Smooth muscle cell (in vitro differentiated cells): ENCODE results near the gene PTS. TPM values are rescaled to one million over a fixed set of nuclear protein-coding genes. Genes with fewer than 3 reads are reported as not detected.

Experiments
- DNase-seq: peaks from one replicate; lab custom pipeline; 2025; ENCODE audit not compliant: unreplicated experiment; lab: John Stamatoyannopoulos, UW
- H2AFZ ChIP-seq: fragments of 200-600 bp; sonication (generic); 2 replicates; pipeline ENCODE4 v1.6.0; 2016; ENCODE audit warnings: antibody characterized with exemption, low read depth, mild to moderate bottlenecking
- H3F3A ChIP-seq: fragments of 200-600 bp; sonication (generic); 2 replicates; pipeline ENCODE4 v1.6.0; 2017; ENCODE audit warnings: antibody characterized with exemption, low read depth
- H3K27ac ChIP-seq: fragments of 200-600 bp; sonication (generic); 2 replicates; pipeline ENCODE4 v1.5.1; 2016; ENCODE audit warnings: low read depth, mild to moderate bottlenecking
- H3K27me3 ChIP-seq: fragments of 200-600 bp; sonication (generic); 2 replicates; pipeline ENCODE4 v1.6.1; 2016; ENCODE audit warnings: low read depth, mild to moderate bottlenecking
- H3K36me3 ChIP-seq: fragments of 200-600 bp; sonication (generic); 2 replicates; pipeline ENCODE4 v1.5.1; 2016; ENCODE audit warnings: low read depth
- H3K4me1 ChIP-seq: fragments of 200-600 bp; sonication (generic); 2 replicates; pipeline ENCODE4 v1.5.1; 2016; ENCODE audit warnings: low read depth
- H3K4me2 ChIP-seq: fragments of 200-600 bp; sonication (generic); 2 replicates; pipeline ENCODE4 v1.6.0; 2016; ENCODE audit warnings: mild to moderate bottlenecking
- H3K4me3 ChIP-seq: fragments of 200-600 bp; sonication (generic); 2 replicates; pipeline ENCODE4 v1.5.1; 2016; ENCODE audit warnings: mild to moderate bottlenecking
- H3K79me2 ChIP-seq: fragments of 200-600 bp; sonication (generic); 2 replicates; pipeline ENCODE4 v1.6.0; 2016; ENCODE audit warnings: low read depth, mild to moderate bottlenecking
- H3K9ac ChIP-seq: fragments of 200-600 bp; sonication (generic); 2 replicates; pipeline ENCODE4 v1.6.0; 2016; ENCODE audit warnings: low read depth
- H3K9me3 ChIP-seq: fragments of 200-600 bp; sonication (generic); replicated peaks from 2 replicates; pipeline ENCODE4 v1.5.1; 2016; ENCODE audit warnings: low read depth
- H4K20me1 ChIP-seq: fragments of 200-600 bp; sonication (generic); 2 replicates; pipeline ENCODE4 v1.6.0; 2016; ENCODE audit warnings: low read depth
- WGBS: methylation state at CpG from one replicate; pipeline ENCODE4 v1.1.7; 2016; ENCODE audit warnings: low lambda C conversion rate; 5-methylcytosine and 5-hydroxymethylcytosine counted together
- polyA plus RNA-seq: library from polyadenylated mRNA; unstranded; fragments of >200 nt; fragmentation: Nextera tagmentation; extraction: Ambion mirVana; gene quantifications from 2 replicates; pipeline ENCODE4 v1.2.1, GENCODE V29; 2016
- total RNA-seq: library from RNA; depleted of rRNA; stranded (reverse); fragments of >200 nt; gene quantifications from 2 replicates; pipeline ENCODE4 v1.2.3, GENCODE V29; 2014
- TF ChIP-seq, protein P1 (sequence below): fragments of 200-600 bp; sonication (generic); IDR thresholded peaks from 2 replicates; pipeline ENCODE4 v1.5.1; 2017; ENCODE audit warnings: borderline replicate concordance, mild to moderate bottlenecking, antibody characterized with exemption; ENCODE audit not compliant: insufficient read depth, poor library complexity, severe bottlenecking

PTS gene
- total and polyA plus RNA-seq, 2 experiments from 2014 or later = 70.9 to 75.4 TPM

GRCh38 chr11:112223754-112224532 lies 2.3 kb upstream of the PTS start:
- no peak for DNase-seq
- no peak overlapping the region for H3K4me3 ChIP-seq
- H2AFZ ChIP-seq = no peak overlapping the region
- TF ChIP-seq, protein P1, sequence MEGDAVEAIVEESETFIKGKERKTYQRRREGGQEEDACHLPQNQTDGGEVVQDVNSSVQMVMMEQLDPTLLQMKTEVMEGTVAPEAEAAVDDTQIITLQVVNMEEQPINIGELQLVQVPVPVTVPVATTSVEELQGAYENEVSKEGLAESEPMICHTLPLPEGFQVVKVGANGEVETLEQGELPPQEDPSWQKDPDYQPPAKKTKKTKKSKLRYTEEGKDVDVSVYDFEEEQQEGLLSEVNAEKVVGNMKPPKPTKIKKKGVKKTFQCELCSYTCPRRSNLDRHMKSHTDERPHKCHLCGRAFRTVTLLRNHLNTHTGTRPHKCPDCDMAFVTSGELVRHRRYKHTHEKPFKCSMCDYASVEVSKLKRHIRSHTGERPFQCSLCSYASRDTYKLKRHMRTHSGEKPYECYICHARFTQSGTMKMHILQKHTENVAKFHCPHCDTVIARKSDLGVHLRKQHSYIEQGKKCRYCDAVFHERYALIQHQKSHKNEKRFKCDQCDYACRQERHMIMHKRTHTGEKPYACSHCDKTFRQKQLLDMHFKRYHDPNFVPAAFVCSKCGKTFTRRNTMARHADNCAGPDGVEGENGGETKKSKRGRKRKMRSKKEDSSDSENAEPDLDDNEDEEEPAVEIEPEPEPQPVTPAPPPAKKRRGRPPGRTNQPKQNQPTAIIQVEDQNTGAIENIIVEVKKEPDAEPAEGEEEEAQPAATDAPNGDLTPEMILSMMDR = no peak
- H3K27ac ChIP-seq = no peak overlapping the region
- no peaks in the 10 kb centered on the region for H3F3A ChIP-seq
- H3K36me3 ChIP-seq = no peaks in the 10 kb centered on the region
- no peak overlapping the region for H3K9ac ChIP-seq
- H4K20me1 ChIP-seq = no peaks in the 10 kb centered on the region
- no peak overlapping the region for H3K4me2 ChIP-seq
- H3K4me1 ChIP-seq = peaks cover 8% of the 10 kb centered on the region
- H3K79me2 ChIP-seq = peaks cover 24% of the 10 kb centered on the region
- H3K27me3 ChIP-seq = no peaks in the 10 kb centered on the region
- no peaks in the 10 kb centered on the region for H3K9me3 ChIP-seq
- 80% methylated on average over 5 of the region's 5 CpGs for WGBS

DNA sequence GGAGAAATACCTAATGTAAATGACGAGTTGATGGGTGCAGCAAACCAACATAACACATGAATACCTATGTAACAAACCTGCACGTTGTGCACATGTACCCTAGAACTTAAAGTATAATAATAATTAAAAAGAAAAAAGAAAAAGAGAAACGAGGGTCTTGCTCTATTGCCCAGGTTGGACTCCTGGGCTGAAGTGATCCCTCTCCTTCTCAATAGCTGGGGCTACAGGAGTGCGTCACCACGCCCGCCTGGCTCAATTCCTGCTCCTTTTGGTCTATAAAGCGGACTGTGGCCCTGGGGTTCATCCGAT lies 521 bp upstream of the PTS start:
- DNase-seq = no peak
- no peaks in the 10 kb centered on the region for H3F3A ChIP-seq
- H3K27me3 ChIP-seq = no peaks in the 10 kb centered on the region
- no peaks in the 10 kb centered on the region for H3K9me3 ChIP-seq
- H4K20me1 ChIP-seq = no peaks in the 10 kb centered on the region
- peaks cover 29% of the 10 kb centered on the region for H3K79me2 ChIP-seq
- peak overlapping the region; percentile 94 for H3K4me2 ChIP-seq
- WGBS = 28% methylated on average over 7 of the region's 8 CpGs
- H3K27ac ChIP-seq = peak overlapping the region; percentile 93
- peak overlapping the region; percentile 77 for H3K4me3 ChIP-seq
- H3K9ac ChIP-seq = peak overlapping the region; percentile 88
- TF ChIP-seq, protein P1 = no peak
- peak overlapping the region; percentile 95 for H2AFZ ChIP-seq
- H3K36me3 ChIP-seq = no peaks in the 10 kb centered on the region
- H3K4me1 ChIP-seq = peaks cover 8% of the 10 kb centered on the region

- no peaks in the 10 kb centered on the region for H3K9me3 ChIP-seq
- peak overlapping the region; percentile 88 for H3K9ac ChIP-seq
- DNase-seq = no peak
Measured at GRCh38 chr11:112226831-112227401, 688 bp downstream of the PTS start.

More at GRCh38 chr11:112226831-112227401, 688 bp downstream of the PTS start:
- Histone ChIP-seq H3K4me3 (peak overlapping the region; percentile 77), H3K4me2 (peak overlapping the region; percentile 94), H3K4me1 (peaks cover 8% of the 10 kb centered on the region), H4K20me1 (no peaks in the 10 kb centered on the region), H3K36me3 (no peaks in the 10 kb centered on the region), H3K27ac (peak overlapping the region; percentile 93), H3K79me2 (peaks cover 35% of the 10 kb centered on the region), H3K27me3 (no peaks in the 10 kb centered on the region), H2AFZ (peak overlapping the region; percentile 95), H3F3A (no peaks in the 10 kb centered on the region)
- 5% methylated on average over 16 of the region's 16 CpGs for WGBS
- TF ChIP-seq, protein P1 = no peak
